Mesendoderm (in vitro differentiated cells): ENCODE measurements around the gene MEIOB.
A peak's percentile ranks its signal among the peaks of the same experiment; 100 is the strongest.

ENCODE experiments used
- DNase-seq: peaks from one replicate; pipeline ENCODE4 v3.0.0; 2013
- H2AK5ac ChIP-seq: 2 replicates; pipeline ENCODE4 v1.6.1; 2013; ENCODE audit warnings: low read length, inconsistent platforms
- H2BK120ac ChIP-seq: 2 replicates; pipeline ENCODE4 v1.6.1; 2013; ENCODE audit warnings: low read depth, mild to moderate bottlenecking, low read length, moderate library complexity, mixed read lengths
- H2BK15ac ChIP-seq: replicated peaks from 2 replicates; pipeline ENCODE4 v1.6.1; 2013; ENCODE audit warnings: low read depth, mild to moderate bottlenecking, moderate library complexity
- H2BK5ac ChIP-seq: 2 replicates; pipeline ENCODE4 v1.6.1; 2013; ENCODE audit warnings: low read length, inconsistent platforms
- H3K18ac ChIP-seq: 2 replicates; pipeline ENCODE4 v1.6.1; 2013; ENCODE audit warnings: mild to moderate bottlenecking, low read length, mixed read lengths
- H3K23ac ChIP-seq: one replicate; pipeline ENCODE4 v1.6.1; 2013; ENCODE audit warnings: low read length
- H3K27ac ChIP-seq: 2 replicates; pipeline ENCODE4 v1.5.1; 2013; ENCODE audit warnings: low read depth, mild to moderate bottlenecking, inconsistent platforms, low read length, moderate library complexity
- H3K27me3 ChIP-seq: 2 replicates; pipeline ENCODE4 v1.6.1; 2013; ENCODE audit warnings: low read length, control low read depth, mild to moderate bottlenecking, inconsistent platforms; ENCODE audit not compliant: insufficient read depth, poor library complexity
- H3K36me3 ChIP-seq: 2 replicates; pipeline ENCODE4 v1.6.1; 2013; ENCODE audit warnings: low read length, inconsistent platforms; ENCODE audit not compliant: control insufficient read depth, insufficient read depth
- H3K4ac ChIP-seq: one replicate; pipeline ENCODE4 v1.6.1; 2013; ENCODE audit warnings: low read depth, mild to moderate bottlenecking, low read length, moderate library complexity
- H3K4me1 ChIP-seq: 2 replicates; pipeline ENCODE4 v1.6.1; 2013; ENCODE audit warnings: low read depth, low read length, inconsistent platforms; ENCODE audit not compliant: control insufficient read depth
- H3K4me2 ChIP-seq: 2 replicates; pipeline ENCODE4 v1.6.1; 2013; ENCODE audit warnings: low read length
- H3K4me3 ChIP-seq: 2 replicates; pipeline ENCODE4 v1.5.1; 2013; ENCODE audit warnings: mild to moderate bottlenecking, low read length
- H3K56ac ChIP-seq: one replicate; pipeline ENCODE4 v1.6.1; 2013; ENCODE audit warnings: low read length
- H3K79me1 ChIP-seq: 2 replicates; pipeline ENCODE4 v1.6.1; 2013; ENCODE audit warnings: low read length, inconsistent platforms
- H3K79me2 ChIP-seq: 2 replicates; pipeline ENCODE4 v1.6.1; 2013; ENCODE audit warnings: mild to moderate bottlenecking, low read length; ENCODE audit not compliant: control insufficient read depth, insufficient read depth
- H3K9ac ChIP-seq: 2 replicates; pipeline ENCODE4 v1.6.1; 2013; ENCODE audit warnings: low read length, inconsistent platforms
- H4K5ac ChIP-seq: one replicate; pipeline ENCODE4 v1.6.1; 2013; ENCODE audit warnings: low read length
- H4K8ac ChIP-seq: one replicate; pipeline ENCODE4 v1.6.1; 2013; ENCODE audit warnings: low read depth, mild to moderate bottlenecking, control low read depth, low read length, moderate library complexity
- WGBS: extraction: QIAGEN DNeasy Blood & Tissue Kit; methylation state at CpG from one replicate; pipeline ENCODE4 v1.1.7; 2013; ENCODE audit warnings: low lambda C conversion rate, missing lambda C conversion rate; ENCODE audit not compliant: insufficient coverage; ENCODE audit errors: extremely low coverage; 5-methylcytosine and 5-hydroxymethylcytosine counted together

MEIOB gene

GRCh38 chr16:1917665-1918350 is 45.8 kb upstream of the MEIOB start:
- Histone ChIP-seq H2BK15ac (no peak overlapping the region), H3K79me2 (no peaks in the 10 kb centered on the region), H3K27me3 (peaks cover 34% of the 10 kb centered on the region), H2AK5ac (no peak overlapping the region), H3K36me3 (no peaks in the 10 kb centered on the region), H3K4me2 (no peak overlapping the region), H3K4ac (no peak overlapping the region), H3K79me1 (no peaks in the 10 kb centered on the region), H4K5ac (no peak overlapping the region), H3K27ac (no peak overlapping the region), H4K8ac (no peak overlapping the region), H3K4me3 (no peak overlapping the region), H3K23ac (no peak overlapping the region), H3K9ac (no peak overlapping the region), H2BK5ac (no peak overlapping the region), H3K18ac (no peak overlapping the region), H3K56ac (no peak overlapping the region), H3K4me1 (no peaks in the 10 kb centered on the region), H2BK120ac (no peak overlapping the region)
- DNase-seq, result no peak
- WGBS, result no CpG with 5 or more reads among the region's 81 CpGs

- no peak overlapping the region for H4K8ac ChIP-seq
- WGBS, result no CpG with 5 or more reads among the region's 22 CpGs
- no peaks in the 10 kb centered on the region for H3K36me3 ChIP-seq
- no peak overlapping the region for H3K9ac ChIP-seq
- H2BK120ac ChIP-seq, result no peak overlapping the region
- H3K4me3 ChIP-seq, result no peak overlapping the region
- no peak overlapping the region for H3K23ac ChIP-seq
- no peak overlapping the region for H3K27ac ChIP-seq
- H3K4me1 ChIP-seq, result no peaks in the 10 kb centered on the region
- H3K4me2 ChIP-seq, result no peak overlapping the region
- H2BK5ac ChIP-seq, result no peak overlapping the region
- no peak for DNase-seq
- H3K27me3 ChIP-seq, result peaks cover 34% of the 10 kb centered on the region
- H4K5ac ChIP-seq, result no peak overlapping the region
- H2BK15ac ChIP-seq, result no peak overlapping the region
- H3K79me2 ChIP-seq, result no peaks in the 10 kb centered on the region
- H3K18ac ChIP-seq, result no peak overlapping the region
- H3K4ac ChIP-seq, result no peak overlapping the region
- H3K56ac ChIP-seq, result no peak overlapping the region
- H3K79me1 ChIP-seq, result no peaks in the 10 kb centered on the region
- no peak overlapping the region for H2AK5ac ChIP-seq
Observed at GRCh38 chr16:1917056-1917664, 45.2 kb upstream of the MEIOB start.

- Histone ChIP-seq H2BK15ac (no peak overlapping the region), H3K79me2 (no peaks in the 10 kb centered on the region), H3K27me3 (peaks cover 34% of the 10 kb centered on the region), H3K27ac (no peak overlapping the region), H3K4me2 (no peak overlapping the region), H3K4me3 (no peak overlapping the region), H3K79me1 (no peaks in the 10 kb centered on the region), H2BK120ac (no peak overlapping the region), H3K23ac (no peak overlapping the region), H2BK5ac (no peak overlapping the region), H3K9ac (no peak overlapping the region), H4K8ac (no peak overlapping the region), H3K4ac (no peak overlapping the region), H3K4me1 (no peaks in the 10 kb centered on the region), H3K18ac (no peak overlapping the region), H2AK5ac (no peak overlapping the region), H3K56ac (no peak overlapping the region), H4K5ac (no peak overlapping the region), H3K36me3 (no peaks in the 10 kb centered on the region)
- WGBS, result no CpG with 5 or more reads among the region's 5 CpGs
- peak; percentile 52 for DNase-seq
Observed at GRCh38 chr16:1916640-1916990, 44.7 kb upstream of the MEIOB start.

- Histone ChIP-seq H3K27ac (no peak overlapping the region), H2AK5ac (no peak overlapping the region), H3K56ac (no peak overlapping the region), H3K9ac (no peak overlapping the region), H3K27me3 (peaks cover 34% of the 10 kb centered on the region), H3K4me3 (no peak overlapping the region), H3K79me2 (no peaks in the 10 kb centered on the region), H3K18ac (no peak overlapping the region), H4K8ac (no peak overlapping the region), H3K36me3 (no peaks in the 10 kb centered on the region), H3K4me2 (no peak overlapping the region), H3K4me1 (no peaks in the 10 kb centered on the region), H3K79me1 (no peaks in the 10 kb centered on the region), H4K5ac (no peak overlapping the region), H3K4ac (no peak overlapping the region), H2BK5ac (no peak overlapping the region), H2BK120ac (no peak overlapping the region), H2BK15ac (no peak overlapping the region), H3K23ac (no peak overlapping the region)
- WGBS, result no CpG with 5 or more reads among the region's 25 CpGs
- DNase-seq, result no peak
Observed at GRCh38 chr16:1915732-1916639, 44.0 kb upstream of the MEIOB start.

- H3K4me1 ChIP-seq, result no peaks in the 10 kb centered on the region
- no peak overlapping the region for H3K27ac ChIP-seq
- H3K18ac ChIP-seq, result no peak overlapping the region
- no CpG with 5 or more reads among the region's 8 CpGs for WGBS
- no peak overlapping the region for H2BK120ac ChIP-seq
- H3K4me3 ChIP-seq, result no peak overlapping the region
- no peak overlapping the region for H3K4ac ChIP-seq
- no peaks in the 10 kb centered on the region for H3K79me2 ChIP-seq
- H4K8ac ChIP-seq, result no peak overlapping the region
- H3K36me3 ChIP-seq, result no peaks in the 10 kb centered on the region
- H2BK5ac ChIP-seq, result no peak overlapping the region
- H3K23ac ChIP-seq, result no peak overlapping the region
- H2AK5ac ChIP-seq, result no peak overlapping the region
- no peak for DNase-seq
- no peaks in the 10 kb centered on the region for H3K79me1 ChIP-seq
- no peak overlapping the region for H3K56ac ChIP-seq
- H3K9ac ChIP-seq, result no peak overlapping the region
- H4K5ac ChIP-seq, result no peak overlapping the region
- H3K27me3 ChIP-seq, result peaks cover 28% of the 10 kb centered on the region
- H2BK15ac ChIP-seq, result no peak overlapping the region
- H3K4me2 ChIP-seq, result no peak overlapping the region
Observed at GRCh38 chr16:1914988-1915387, 43.0 kb upstream of the MEIOB start.
